H9 (cell line): ENCODE data around the gene NLRC3. TPM values are rescaled to one million over a fixed set of nuclear protein-coding genes. Genes with fewer than 3 reads are reported as not detected.

Experiments used
- DNase-seq: peaks from one replicate; pipeline ENCODE4 v3.0.0-alpha.2; 2017
- H2AFZ ChIP-seq: one replicate; pipeline ENCODE4 v1.6.1; 2013; ENCODE audit warnings: mild to moderate bottlenecking, low read length, control low read depth, moderate library complexity
- H2AK5ac ChIP-seq: 2 replicates; pipeline ENCODE4 v1.6.1; 2013; ENCODE audit warnings: low read length, control low read depth, mixed read lengths; ENCODE audit not compliant: insufficient read length
- H2BK120ac ChIP-seq: one replicate; pipeline ENCODE4 v1.6.1; 2013; ENCODE audit warnings: low read depth, mild to moderate bottlenecking, low read length, control low read depth, inconsistent platforms; ENCODE audit not compliant: poor library complexity, severe bottlenecking
- H2BK12ac ChIP-seq: 2 replicates; pipeline ENCODE4 v1.6.1; 2013; ENCODE audit warnings: low read length, control low read depth, mixed read lengths, low read depth; ENCODE audit not compliant: insufficient read length
- H2BK15ac ChIP-seq: 2 replicates; pipeline ENCODE4 v1.6.1; 2013; ENCODE audit warnings: low read depth, low read length, control low read depth
- H2BK20ac ChIP-seq: one replicate; pipeline ENCODE4 v1.6.1; 2013; ENCODE audit warnings: low read depth, mild to moderate bottlenecking, low read length, control low read depth, inconsistent platforms; ENCODE audit not compliant: poor library complexity, severe bottlenecking
- H2BK5ac ChIP-seq: 2 replicates; pipeline ENCODE4 v1.6.1; 2013; ENCODE audit warnings: low read length, control low read depth, mixed read lengths; ENCODE audit not compliant: insufficient read length
- H3K14ac ChIP-seq: 2 replicates; pipeline ENCODE4 v1.6.1; 2013; ENCODE audit warnings: low read length, control low read depth; ENCODE audit not compliant: insufficient read depth
- H3K18ac ChIP-seq: 2 replicates; pipeline ENCODE4 v1.6.1; 2013; ENCODE audit warnings: low read depth, mild to moderate bottlenecking, mixed read lengths, low read length, control low read depth; ENCODE audit not compliant: insufficient read length
- H3K23ac ChIP-seq: 2 replicates; pipeline ENCODE4 v1.6.1; 2013; ENCODE audit warnings: low read length, control low read depth, mixed read lengths, low read depth; ENCODE audit not compliant: insufficient read length
- H3K23me2 ChIP-seq: 2 replicates; pipeline ENCODE4 v1.6.1; 2013; ENCODE audit warnings: low read depth, mild to moderate bottlenecking, mixed read lengths, low read length, control low read depth; ENCODE audit not compliant: insufficient read length, poor library complexity, severe bottlenecking
- H3K27ac ChIP-seq: 2 replicates; pipeline ENCODE4 v1.5.1; 2013; ENCODE audit warnings: low read length, control low read depth, mixed read lengths, low read depth; ENCODE audit not compliant: insufficient read length
- H3K27me3 ChIP-seq: 2 replicates; pipeline ENCODE4 v1.6.1; 2013; ENCODE audit warnings: low read length, control low read depth, inconsistent platforms; ENCODE audit not compliant: insufficient read depth
- H3K4ac ChIP-seq: 2 replicates; pipeline ENCODE4 v1.6.1; 2013; ENCODE audit warnings: low read depth, mild to moderate bottlenecking, control low read depth, inconsistent platforms, low read length, moderate library complexity
- H3K4me1 ChIP-seq: 2 replicates; pipeline ENCODE4 v1.6.1; 2013; ENCODE audit warnings: low read length, control low read depth, inconsistent platforms; ENCODE audit not compliant: insufficient read depth
- H3K4me2 ChIP-seq: 2 replicates; pipeline ENCODE4 v1.6.1; 2013; ENCODE audit warnings: low read length, control low read depth, mixed read lengths; ENCODE audit not compliant: insufficient read length, insufficient read depth
- H3K56ac ChIP-seq: 2 replicates; pipeline ENCODE4 v1.6.1; 2013; ENCODE audit warnings: low read depth, mild to moderate bottlenecking, mixed read lengths, low read length, control low read depth; ENCODE audit not compliant: insufficient read length
- H3K79me1 ChIP-seq: 2 replicates; pipeline ENCODE4 v1.6.1; 2013; ENCODE audit warnings: low read depth, mild to moderate bottlenecking, moderate library complexity, low read length, control low read depth, inconsistent platforms; ENCODE audit not compliant: insufficient read depth, poor library complexity, severe bottlenecking
- H3K79me2 ChIP-seq: 2 replicates; pipeline ENCODE4 v1.6.1; 2013; ENCODE audit warnings: low read length, control low read depth, inconsistent platforms; ENCODE audit not compliant: insufficient read depth
- H3K9ac ChIP-seq: 2 replicates; pipeline ENCODE4 v1.6.1; 2013; ENCODE audit warnings: low read length, control low read depth, mixed read lengths; ENCODE audit not compliant: insufficient read length; ENCODE audit errors: extremely low read depth
- H3K9me3 ChIP-seq: one replicate; pipeline ENCODE4 v1.6.1; 2013; ENCODE audit warnings: low read depth, low read length, inconsistent platforms; ENCODE audit not compliant: control insufficient read depth
- H3T11ph ChIP-seq: one replicate; pipeline ENCODE4 v1.6.1; 2013; ENCODE audit warnings: mild to moderate bottlenecking, low read length, control low read depth, inconsistent platforms
- H4K20me1 ChIP-seq: one replicate; pipeline ENCODE4 v1.6.1; 2013; ENCODE audit not compliant: control insufficient read depth, insufficient read length, insufficient read depth
- H4K5ac ChIP-seq: 2 replicates; pipeline ENCODE4 v1.6.1; 2013; ENCODE audit warnings: low read depth, mild to moderate bottlenecking, mixed read lengths, low read length, control low read depth; ENCODE audit not compliant: insufficient read length
- H4K8ac ChIP-seq: replicated peaks from 2 replicates; pipeline ENCODE4 v1.6.1; 2013; ENCODE audit warnings: low read length, control low read depth, mixed read lengths, low read depth; ENCODE audit not compliant: insufficient read length
- H4K91ac ChIP-seq: 2 replicates; pipeline ENCODE4 v1.6.1; 2013; ENCODE audit warnings: low read depth, mild to moderate bottlenecking, moderate library complexity, mixed read lengths, low read length, control low read depth; ENCODE audit not compliant: insufficient read length
- H3K27ac Mint-ChIP-seq, 3 experiments: 2 replicates in 2 of 3; 3 replicates in 1 of 3; pipeline ENCODE4 v1.8.0; 2020 to 2021; ENCODE audit warnings: mixed read lengths in 3 of 3, mild to moderate bottlenecking in 1 of 3, moderate library complexity in 1 of 3
- H3K27me3 Mint-ChIP-seq: 2 replicates; pipeline ENCODE4 v1.8.0; 2021; ENCODE audit warnings: low read depth, mild to moderate bottlenecking, moderate library complexity, mixed read lengths
- H3K36me3 Mint-ChIP-seq, 3 experiments: 2 replicates in 2 of 3; 3 replicates in 1 of 3; pipeline ENCODE4 v1.8.0; 2020 to 2021; ENCODE audit warnings: low read depth in 3 of 3, mixed read lengths in 3 of 3; ENCODE audit not compliant: insufficient read depth in 1 of 3
- H3K4me1 Mint-ChIP-seq, 2 experiments: 2 replicates each; pipeline ENCODE4 v1.8.0; 2020; ENCODE audit warnings: mixed read lengths in 2 of 2
- H3K4me3 Mint-ChIP-seq, 2 experiments: 2 replicates in 1 of 2; 3 replicates in 1 of 2; pipeline ENCODE4 v1.8.0; 2020 to 2021; ENCODE audit warnings: mild to moderate bottlenecking in 2 of 2, mixed read lengths in 2 of 2, moderate library complexity in 1 of 2
- H3K9me3 Mint-ChIP-seq, 2 experiments: 2 replicates in 1 of 2; 3 replicates in 1 of 2; pipeline ENCODE4 v1.8.0; 2020; ENCODE audit warnings: mild to moderate bottlenecking in 2 of 2, mixed read lengths in 2 of 2, moderate library complexity in 1 of 2
- CTCF ChIP-seq: fragments of 200-600 bp; sonication (generic); conservative IDR thresholded peaks from 3 replicates; pipeline ENCODE4 v1.8.0; 2021; ENCODE audit warnings: antibody characterized with exemption, mild to moderate bottlenecking
- WGBS: extraction: QIAGEN DNeasy Blood & Tissue Kit; methylation state at CpG from one replicate; pipeline ENCODE4 v1.1.7; 2013; ENCODE audit warnings: missing lambda C conversion rate, low lambda C conversion rate, mixed read lengths; ENCODE audit not compliant: insufficient read length; ENCODE audit errors: extremely low coverage; 5-methylcytosine and 5-hydroxymethylcytosine counted together
- total RNA-seq: library from RNA; stranded (reverse); gene quantifications from 2 replicates; pipeline ENCODE4 v1.2.1, GENCODE V29; 2021

The NLRC3 gene
- total RNA-seq, 1 experiment from 2014 or later = 0.44 TPM

- H3K79me1 ChIP-seq = no peaks in the 10 kb centered on the region
- no peak overlapping the region for H2AK5ac ChIP-seq
- H3K23ac ChIP-seq = no peak overlapping the region
- H3K27ac ChIP-seq = no peak overlapping the region
- H2BK15ac ChIP-seq = no peak overlapping the region
- no peak overlapping the region for H3K4me3 Mint-ChIP-seq
- H4K8ac ChIP-seq = no peak overlapping the region
- H3K36me3 Mint-ChIP-seq = peaks cover 28 to 50% (median 49%) of the 10 kb centered on the region in 3 experiments
- no peak overlapping the region for H2BK20ac ChIP-seq
- no peak for TF ChIP-seq CTCF
- no peaks in the 10 kb centered on the region for H3K23me2 ChIP-seq
- no peak overlapping the region for H4K5ac ChIP-seq
- no peaks in the 10 kb centered on the region for H3K27me3 ChIP-seq
- H2BK5ac ChIP-seq = no peak overlapping the region
- peaks cover 10% of the 10 kb centered on the region for H3K9me3 ChIP-seq
- H3K4ac ChIP-seq = no peak overlapping the region
- H2BK120ac ChIP-seq = no peak overlapping the region
- H3K4me1 Mint-ChIP-seq = no peaks in the 10 kb centered on the region; a peak in 1 of 4 replicates
- H4K20me1 ChIP-seq = no peaks in the 10 kb centered on the region
- no peaks in the 10 kb centered on the region for H3K79me2 ChIP-seq
- peaks cover 11 to 14% of the 10 kb centered on the region in 2 experiments for H3K9me3 Mint-ChIP-seq
- H3K27ac Mint-ChIP-seq = no peak overlapping the region
- no peak overlapping the region for H2AFZ ChIP-seq
- H2BK12ac ChIP-seq = no peak overlapping the region
- DNase-seq = no peak
- WGBS = no CpG with 5 or more reads among the region's 11 CpGs
- no peaks in the 10 kb centered on the region for H3K4me1 ChIP-seq
- H4K91ac ChIP-seq = no peak overlapping the region
- H3K56ac ChIP-seq = no peak overlapping the region
- no peak overlapping the region for H3K18ac ChIP-seq
- H3K14ac ChIP-seq = no peak overlapping the region
- no peak overlapping the region for H3K9ac ChIP-seq
- H3K4me2 ChIP-seq = no peak overlapping the region
- no peaks in the 10 kb centered on the region for H3K27me3 Mint-ChIP-seq
- H3T11ph ChIP-seq = no peak overlapping the region
Observed at GRCh38 chr16:3595110-3595486, 17.9 kb upstream of the NLRC3 start.
